ENCODE results near the gene REPIN1. TPM values are rescaled to one million over a fixed set of nuclear protein-coding genes. Genes with fewer than 3 reads are reported as not detected.

The REPIN1 gene
- total RNA-seq (ENCODE audit: unreplicated experiment): 146 TPM
- long read RNA-seq, transcript REPIN1-202 (1 exons, 2,876 nt): major isoform, 5 of 20 reads
- long read RNA-seq, partial matches to known transcripts: 0 of 20 reads
- long read RNA-seq, other reads (novel, unspliced or antisense): 5 of 20 reads

- peaks cover 16% of the 10 kb centered on the region for H3K9me3 Mint-ChIP-seq (ENCODE audit: unreplicated experiment)
- peak within 1 kb of the TSS; percentile 99 for H3K27ac Mint-ChIP-seq (ENCODE audit: unreplicated experiment)
- no peak for TF ChIP-seq CTCF (IDR thresholded peaks at IDR 0.05; ENCODE audit: partially characterized antibody, unreplicated experiment)
- no peaks in the 10 kb centered on the region for H3K36me3 Mint-ChIP-seq (ENCODE audit: unreplicated experiment)
- H3K4me1 Mint-ChIP-seq (ENCODE audit: low read depth, unreplicated experiment): peaks cover 11% of the 10 kb centered on the region
- H3K4me3 Mint-ChIP-seq (ENCODE audit: unreplicated experiment): peak within 1 kb of the TSS; percentile 96
- DNase-seq: peak; percentile 95
- peaks cover 3% of the 10 kb centered on the region for H3K27me3 Mint-ChIP-seq (ENCODE audit: unreplicated experiment)
These were observed at the start of gene REPIN1 for GRCh38 chr7:150368096-150368883. Gene REPIN1, plus strand, starts transcription at chr7:150368822. Its CDS starts 890 bp downstream, at chr7:150369712.

GRCh38 chr7:150321788-150322113 is 46.9 kb upstream of the REPIN1 start:
- H3K27ac Mint-ChIP-seq (ENCODE audit: unreplicated experiment): no peak overlapping the region
- H3K27me3 Mint-ChIP-seq (ENCODE audit: unreplicated experiment): peaks cover 5% of the 10 kb centered on the region
- H3K4me3 Mint-ChIP-seq (ENCODE audit: unreplicated experiment): peak overlapping the region; percentile 30
- no peaks in the 10 kb centered on the region for H3K9me3 Mint-ChIP-seq (ENCODE audit: unreplicated experiment)
- no peaks in the 10 kb centered on the region for H3K36me3 Mint-ChIP-seq (ENCODE audit: unreplicated experiment)
- peaks cover 3% of the 10 kb centered on the region for H3K4me1 Mint-ChIP-seq (ENCODE audit: low read depth, unreplicated experiment)
- TF ChIP-seq CTCF (IDR thresholded peaks at IDR 0.05; ENCODE audit: partially characterized antibody, unreplicated experiment): no peak
- no peak for DNase-seq

- no peaks in the 10 kb centered on the region for H3K9me3 Mint-ChIP-seq (ENCODE audit: unreplicated experiment)
- H3K27me3 Mint-ChIP-seq (ENCODE audit: unreplicated experiment): peaks cover 5% of the 10 kb centered on the region
- peaks cover 3% of the 10 kb centered on the region for H3K4me1 Mint-ChIP-seq (ENCODE audit: low read depth, unreplicated experiment)
- TF ChIP-seq CTCF (IDR thresholded peaks at IDR 0.05; ENCODE audit: partially characterized antibody, unreplicated experiment): no peak
- DNase-seq: no peak
- H3K27ac Mint-ChIP-seq (ENCODE audit: unreplicated experiment): no peak overlapping the region
- no peaks in the 10 kb centered on the region for H3K36me3 Mint-ChIP-seq (ENCODE audit: unreplicated experiment)
- H3K4me3 Mint-ChIP-seq (ENCODE audit: unreplicated experiment): peak overlapping the region; percentile 82
These were observed 46.3 kb upstream of the REPIN1 start for GRCh38 chr7:150322114-150322832.

- Mint-ChIP-seq H3K4me3 (ENCODE audit: unreplicated experiment) (peak within 1 kb of the TSS; percentile 89), H3K9me3 (ENCODE audit: unreplicated experiment) (no peaks in the 10 kb centered on the region), H3K4me1 (ENCODE audit: low read depth, unreplicated experiment) (peaks cover 3% of the 10 kb centered on the region), H3K36me3 (ENCODE audit: unreplicated experiment) (no peaks in the 10 kb centered on the region), H3K27me3 (ENCODE audit: unreplicated experiment) (peaks cover 7% of the 10 kb centered on the region), H3K27ac (ENCODE audit: unreplicated experiment) (peak within 1 kb of the TSS; percentile 23)
- DNase-seq: peak; percentile 67
- TF ChIP-seq CTCF (IDR thresholded peaks at IDR 0.05; ENCODE audit: partially characterized antibody, unreplicated experiment): no peak
These were observed 45.6 kb upstream of the REPIN1 start, which contains the start of the genes ACTR3C and LRRC61 for GRCh38 chr7:150322833-150323681. Gene ACTR3C, minus strand, starts transcription at chr7:150323545. Its CDS starts 28,249 bp downstream, at chr7:150295296. Gene LRRC61, plus strand, starts transcription at chr7:150323355. Its CDS starts 13,507 bp downstream, at chr7:150336862.

Measured in glutamatergic neuron (in vitro differentiated cells).